HG02852 (cell line): ENCODE measurements around the gene SYTL1.

Source experiments
- ATAC-seq: cut with Tn5 transposase; IDR thresholded peaks from one replicate; pipeline ENCODE4 v1.9.1; 2021; ENCODE audit warnings: mild to moderate bottlenecking, moderate library complexity; ENCODE audit not compliant: unreplicated experiment

SYTL1 gene, protein sequence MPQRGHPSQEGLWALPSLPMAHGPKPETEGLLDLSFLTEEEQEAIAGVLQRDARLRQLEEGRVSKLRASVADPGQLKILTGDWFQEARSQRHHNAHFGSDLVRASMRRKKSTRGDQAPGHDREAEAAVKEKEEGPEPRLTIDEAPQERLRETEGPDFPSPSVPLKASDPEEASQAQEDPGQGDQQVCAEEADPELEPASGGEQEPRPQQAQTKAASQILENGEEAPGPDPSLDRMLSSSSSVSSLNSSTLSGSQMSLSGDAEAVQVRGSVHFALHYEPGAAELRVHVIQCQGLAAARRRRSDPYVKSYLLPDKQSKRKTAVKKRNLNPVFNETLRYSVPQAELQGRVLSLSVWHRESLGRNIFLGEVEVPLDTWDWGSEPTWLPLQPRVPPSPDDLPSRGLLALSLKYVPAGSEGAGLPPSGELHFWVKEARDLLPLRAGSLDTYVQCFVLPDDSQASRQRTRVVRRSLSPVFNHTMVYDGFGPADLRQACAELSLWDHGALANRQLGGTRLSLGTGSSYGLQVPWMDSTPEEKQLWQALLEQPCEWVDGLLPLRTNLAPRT

DNA sequence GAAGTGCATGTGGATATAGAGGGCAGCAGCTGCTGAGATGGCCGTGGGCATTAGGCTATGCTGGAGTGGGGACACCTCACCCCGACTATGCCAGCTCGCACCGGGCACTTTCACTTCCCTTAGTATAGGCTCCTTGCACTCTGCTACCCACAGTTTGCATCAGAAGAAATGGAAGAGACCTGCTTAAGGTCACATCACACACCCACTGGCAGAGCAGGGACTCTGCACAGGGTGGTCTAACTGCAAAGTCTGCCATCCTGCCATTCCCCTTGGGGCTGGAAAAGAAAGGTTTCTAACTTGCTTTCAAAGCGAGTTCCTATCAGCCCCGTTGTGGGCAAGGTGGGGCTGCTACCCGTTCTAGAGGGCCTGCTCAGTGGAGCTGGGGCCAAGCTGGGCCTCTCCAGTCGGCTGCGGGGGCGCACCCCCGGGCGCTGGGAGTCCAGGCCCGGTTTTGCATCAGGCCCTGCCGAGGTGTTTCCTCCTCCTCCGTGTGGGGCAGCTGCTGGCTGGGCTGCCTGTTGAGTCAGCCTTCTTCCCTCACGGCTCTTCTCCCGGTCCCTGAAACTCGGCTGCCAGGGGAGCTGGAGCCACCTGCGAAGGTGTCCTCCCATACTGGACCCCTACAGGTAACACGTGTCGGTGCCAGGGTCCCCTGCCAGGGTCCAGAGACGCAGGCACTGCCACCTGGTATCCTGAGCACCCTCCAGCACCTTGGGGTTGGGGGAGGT lies at the start of gene SYTL1:
SYTL1 (plus strand) TSS at position 498 of the 728 bp plus-strand sequence. CDS start 3,313 bp downstream, outside the sequence.
- no peak for ATAC-seq

DNA sequence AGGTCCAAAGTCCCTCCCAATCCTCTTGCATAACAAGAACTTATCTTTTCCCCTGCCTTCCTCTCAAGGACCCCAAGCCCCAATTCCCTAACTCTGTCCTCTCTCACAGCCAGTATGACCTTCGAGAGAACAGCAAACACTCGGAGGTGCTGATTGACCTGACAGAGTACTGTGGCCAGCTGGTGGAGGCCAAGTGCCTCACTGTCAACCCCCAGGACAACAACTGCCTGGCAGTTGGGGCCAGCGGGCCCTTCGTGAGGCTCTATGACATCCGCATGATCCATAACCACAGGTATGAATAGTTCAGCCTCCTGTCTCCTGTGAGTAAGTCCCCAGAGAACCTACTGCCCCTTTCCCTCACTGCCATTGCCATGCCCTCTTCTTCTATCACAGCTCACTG lies 49.7 kb upstream of the SYTL1 start:
- ATAC-seq, result no peak

DNA sequence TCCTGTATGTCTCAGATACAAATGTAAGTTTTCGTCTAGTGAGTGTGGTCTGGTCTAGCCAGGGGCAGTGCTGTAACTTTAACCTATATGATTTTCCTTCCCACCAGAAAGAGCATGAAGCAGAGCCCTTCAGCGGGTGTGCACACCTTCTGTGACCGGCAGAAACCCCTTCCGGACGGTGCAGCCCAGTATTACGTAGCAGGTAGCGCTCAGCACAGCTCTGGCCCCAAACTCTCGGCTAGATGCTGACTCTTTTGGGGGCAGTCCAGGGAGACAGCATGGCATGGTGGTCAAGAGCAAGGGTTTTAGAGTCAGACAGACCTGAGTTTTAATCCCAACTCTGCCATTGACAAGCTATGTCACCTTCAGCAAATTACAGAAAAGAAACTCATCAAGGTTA lies 47.9 kb upstream of the SYTL1 start:
- no peak for ATAC-seq

DNA sequence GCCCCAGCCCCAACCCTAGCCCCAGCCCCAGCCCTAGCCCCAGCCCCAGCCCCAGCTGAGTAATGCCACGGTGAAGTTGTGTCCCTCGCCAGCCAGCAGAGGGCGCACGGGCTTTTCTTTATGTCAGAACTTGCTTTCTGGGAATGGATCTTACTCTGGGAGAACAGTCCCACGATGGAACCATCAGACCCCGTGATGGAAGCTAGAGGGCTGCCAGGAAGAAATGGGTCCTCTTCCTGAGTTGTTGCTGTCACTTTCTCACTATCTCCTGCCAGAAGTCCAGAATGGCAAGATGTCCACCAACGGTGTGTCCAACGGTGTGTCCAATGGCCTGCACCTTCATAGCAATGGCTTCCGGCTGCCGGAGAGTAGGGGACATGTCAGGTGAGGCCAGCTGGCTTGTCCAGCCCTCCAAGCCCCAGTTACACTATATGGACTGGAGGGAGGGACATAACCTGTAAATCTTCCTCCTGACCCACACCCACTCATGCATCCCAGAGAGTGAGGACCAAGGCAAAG lies 45.0 kb upstream of the SYTL1 start:
- ATAC-seq, result no peak

DNA sequence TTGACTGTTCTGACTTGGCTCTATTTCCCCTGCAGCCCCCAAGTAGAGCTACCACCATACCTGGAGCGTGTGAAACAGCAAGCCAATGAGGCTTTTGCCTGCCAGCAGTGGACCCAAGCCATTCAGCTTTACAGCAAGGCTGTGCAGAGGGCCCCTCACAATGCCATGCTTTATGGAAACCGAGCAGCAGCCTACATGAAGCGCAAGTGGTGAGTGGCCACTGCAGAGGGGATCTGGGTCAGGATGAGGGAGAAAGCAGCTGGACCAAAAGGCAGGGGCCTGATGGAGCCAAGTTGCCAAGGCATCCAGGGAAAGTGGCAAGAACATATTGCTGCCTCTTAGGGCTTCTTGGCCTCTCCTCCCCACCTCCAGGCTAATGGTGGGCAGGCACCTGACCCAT lies 43.9 kb upstream of the SYTL1 start:
- no peak for ATAC-seq

DNA sequence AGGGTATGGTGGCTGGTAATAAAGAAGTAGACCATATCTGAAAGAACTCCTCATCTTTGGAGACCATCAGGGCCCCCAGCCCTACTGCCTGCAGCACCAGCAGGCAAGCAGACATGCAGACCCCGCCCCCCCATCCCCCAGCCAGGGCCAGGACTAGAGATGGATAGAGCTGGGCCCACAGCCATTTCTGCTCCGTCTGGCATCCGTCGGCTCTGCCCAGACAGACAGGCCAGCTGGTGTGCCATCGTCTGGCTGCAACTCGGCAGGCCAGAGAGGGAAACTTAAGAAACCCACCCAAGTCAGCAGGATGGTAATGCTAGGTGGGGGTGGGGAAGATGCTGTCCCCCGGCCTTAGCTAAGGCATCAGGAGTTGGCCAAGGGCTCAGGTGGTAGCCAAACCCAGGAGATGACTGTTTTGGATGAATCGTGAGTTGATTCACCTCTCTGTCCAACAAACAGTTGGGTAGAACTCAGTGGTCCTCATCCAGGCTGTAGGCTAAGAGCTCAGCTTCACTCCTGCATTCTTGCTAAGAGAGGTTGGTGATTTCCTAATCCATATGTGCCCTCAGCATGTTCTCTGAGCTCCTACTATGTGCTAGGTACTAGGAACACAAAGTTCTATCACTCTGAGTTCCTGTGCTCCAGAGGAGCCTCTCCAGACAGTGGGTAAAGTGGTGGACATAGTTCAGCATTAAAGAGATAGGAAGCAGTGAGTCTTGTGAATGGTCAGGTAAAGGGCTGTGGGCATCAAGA lies 43.0 kb upstream of the SYTL1 start:
- ATAC-seq, result no peak

DNA sequence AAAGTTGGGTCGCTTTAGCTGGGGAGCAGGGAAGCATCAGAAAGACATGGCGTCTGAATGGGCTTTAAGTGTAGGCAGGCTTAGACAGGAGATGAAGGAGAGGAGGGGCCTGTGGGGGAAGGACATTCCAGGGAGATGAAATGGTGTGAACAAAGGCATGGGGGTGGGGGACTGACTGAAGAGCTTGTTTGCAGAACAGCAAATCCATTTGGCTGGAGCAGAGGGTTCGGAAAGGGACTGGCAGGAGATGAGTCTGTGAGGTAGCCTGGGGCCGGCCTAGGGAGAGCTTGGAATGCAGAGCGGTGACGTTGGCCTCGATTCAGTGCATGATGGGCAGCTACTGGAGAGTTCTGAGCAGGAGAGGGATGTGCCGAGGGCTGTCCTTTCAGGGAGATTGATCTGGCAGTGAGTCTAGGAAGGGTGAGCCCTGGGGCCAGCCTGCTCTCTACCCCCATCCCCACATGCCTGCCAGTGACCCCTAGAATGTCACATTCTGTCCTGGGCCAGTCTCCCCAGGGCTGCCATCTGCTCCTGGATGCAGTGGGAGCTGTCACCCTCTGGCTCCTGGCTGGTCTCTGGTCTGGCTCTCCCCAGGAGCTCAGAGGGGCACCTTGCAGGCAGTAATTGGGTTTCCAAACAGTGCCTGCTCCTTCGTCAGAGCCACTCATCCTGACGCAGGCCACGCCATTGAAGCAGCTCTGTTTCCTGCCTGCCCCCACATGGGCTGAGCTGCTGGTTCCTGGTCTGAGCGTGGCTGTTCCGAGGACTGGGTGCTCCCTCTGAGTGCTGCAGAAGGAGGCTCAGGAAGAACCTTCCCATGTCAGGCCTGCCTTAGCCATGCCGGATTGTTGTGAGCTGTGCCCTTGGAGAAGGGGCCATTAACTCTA lies 42.2 kb upstream of the SYTL1 start:
- ATAC-seq, result no peak

DNA sequence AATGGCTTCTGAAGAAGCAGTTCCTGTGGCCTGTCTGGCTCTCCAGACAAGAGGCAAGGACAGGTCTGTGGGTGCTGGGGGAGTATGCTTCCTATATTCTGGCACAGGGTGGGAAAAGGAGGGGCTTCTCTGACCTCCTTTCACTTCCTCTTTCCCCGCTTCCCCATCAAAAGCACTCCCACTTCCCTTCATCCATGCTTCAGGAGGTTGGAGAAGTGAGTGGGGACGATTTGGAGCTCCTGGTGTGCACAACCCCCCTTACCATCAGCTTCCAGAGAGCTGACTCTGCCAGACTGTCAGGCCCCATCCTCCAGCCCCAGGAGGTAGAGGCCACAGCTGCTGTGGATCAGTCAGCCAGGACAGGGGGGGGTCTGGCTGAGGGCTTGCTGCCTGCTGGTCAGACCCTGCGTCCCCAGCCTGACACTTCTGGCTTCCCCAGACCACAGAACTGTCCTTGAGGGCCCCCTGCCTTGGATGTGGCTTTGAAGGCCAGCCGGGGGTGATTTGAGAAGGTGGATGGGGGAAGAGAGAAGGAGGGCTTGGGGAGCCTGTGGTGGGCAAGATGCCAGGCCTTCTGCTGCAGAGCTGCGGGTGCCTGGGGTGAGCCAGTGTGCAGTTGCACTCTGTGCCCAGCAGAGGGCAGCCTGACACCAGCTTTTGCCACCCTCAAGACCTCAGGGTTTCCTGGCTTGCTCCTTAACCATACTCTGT lies 41.3 kb upstream of the SYTL1 start:
- peak; percentile 48 for ATAC-seq

DNA sequence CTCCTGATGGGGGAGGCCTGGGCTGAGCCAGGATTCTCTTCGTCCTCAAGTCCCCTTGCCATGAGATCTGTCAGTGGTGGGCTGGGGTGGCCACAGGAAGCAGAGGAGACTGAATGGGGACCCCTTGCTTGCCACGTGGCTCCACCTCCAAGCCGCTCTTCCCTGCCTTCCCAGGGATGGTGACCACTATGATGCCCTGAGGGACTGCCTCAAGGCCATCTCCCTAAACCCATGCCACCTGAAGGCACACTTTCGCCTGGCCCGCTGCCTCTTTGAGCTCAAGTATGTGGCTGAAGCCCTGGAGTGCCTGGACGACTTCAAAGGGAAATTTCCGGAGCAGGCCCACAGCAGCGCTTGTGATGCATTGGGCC lies 40.8 kb upstream of the SYTL1 start:
- no peak for ATAC-seq

DNA sequence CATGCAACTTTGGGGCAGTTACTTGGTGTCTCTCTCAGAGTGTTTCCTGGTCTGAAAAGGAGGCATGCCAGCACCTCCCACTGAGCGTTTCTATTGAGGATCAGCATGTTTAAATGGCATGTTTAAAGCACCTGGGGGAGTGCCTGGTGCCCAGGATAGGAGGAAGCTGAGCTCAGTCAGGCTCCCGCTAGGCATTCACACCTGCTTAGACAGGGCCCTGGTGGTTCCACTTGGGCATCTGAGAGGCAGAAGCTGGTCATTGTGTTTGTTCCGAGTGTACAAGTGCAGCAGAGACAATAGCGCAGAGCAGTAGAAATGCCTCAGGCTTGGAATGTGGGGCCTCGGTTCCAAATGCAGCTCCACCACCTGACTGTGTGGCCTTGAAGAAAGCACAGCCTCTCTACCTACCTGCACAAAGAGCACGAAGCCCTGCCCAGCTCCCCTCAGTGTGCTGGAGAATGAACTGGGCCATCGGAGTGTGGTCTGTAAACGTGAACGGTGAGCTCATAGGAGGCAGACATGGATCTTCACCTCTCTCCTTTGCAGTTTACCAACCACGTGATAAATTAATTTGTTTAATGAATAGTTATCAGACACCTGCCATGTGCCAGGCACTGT lies 40.1 kb upstream of the SYTL1 start:
- no peak for ATAC-seq

DNA sequence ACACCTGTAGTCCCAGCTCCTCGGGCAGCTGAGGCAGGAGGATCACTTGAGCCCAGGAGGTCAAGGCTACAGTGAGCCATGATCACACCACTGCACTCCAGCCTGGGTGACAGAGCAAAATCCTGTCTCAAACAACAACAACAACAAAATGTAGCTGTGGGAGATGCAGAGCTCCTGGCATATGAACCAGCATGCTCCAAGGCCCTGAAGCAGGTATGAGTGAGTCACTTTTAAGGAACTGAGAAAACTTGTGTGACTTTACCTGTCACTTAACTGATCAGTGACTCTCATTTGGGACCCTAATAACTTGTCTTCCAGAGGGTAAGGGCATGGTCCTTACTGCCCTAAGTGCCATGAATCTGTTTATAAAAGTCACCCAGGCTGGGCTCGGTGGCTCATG lies 39.2 kb upstream of the SYTL1 start:
- ATAC-seq, result no peak

DNA sequence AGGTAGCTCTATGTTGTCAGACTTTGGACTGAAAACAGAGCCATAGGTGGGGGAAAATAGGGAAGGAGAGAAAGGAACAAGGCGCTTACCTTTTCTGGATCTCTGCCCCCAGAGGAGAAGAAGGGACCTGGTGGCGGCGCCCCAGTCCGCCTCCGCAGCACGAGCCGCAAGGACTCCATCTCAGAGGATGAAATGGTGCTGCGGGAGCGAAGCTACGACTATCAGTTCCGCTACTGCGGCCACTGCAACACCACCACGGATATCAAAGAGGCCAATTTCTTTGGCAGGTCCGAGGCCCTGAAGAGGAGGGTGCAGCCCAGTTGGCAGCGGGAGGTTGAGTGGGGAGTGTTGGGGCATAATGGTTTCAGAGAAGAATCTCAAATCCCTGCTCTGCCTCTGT lies 38.3 kb upstream of the SYTL1 start:
- no peak for ATAC-seq

DNA sequence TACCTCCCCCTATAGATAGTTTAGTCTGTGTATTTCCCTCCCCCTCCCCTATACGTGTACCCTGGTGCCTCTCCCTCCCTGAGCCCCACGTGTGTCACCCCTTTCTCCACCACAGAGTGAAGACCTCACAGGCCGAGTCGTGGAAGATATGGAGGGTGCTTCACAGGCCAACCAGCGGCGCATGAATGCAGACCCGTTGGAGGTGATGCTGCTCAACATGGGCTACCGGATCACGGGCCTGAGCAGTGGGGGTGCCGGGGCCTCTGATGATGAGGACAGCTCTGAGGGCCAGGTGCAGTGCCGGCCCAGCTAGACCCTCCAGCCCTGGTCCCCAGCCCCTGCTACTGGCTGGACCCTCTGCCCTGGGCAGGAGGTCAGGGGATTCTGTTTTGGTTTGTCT lies 35.8 kb upstream of the SYTL1 start:
- no peak for ATAC-seq

DNA sequence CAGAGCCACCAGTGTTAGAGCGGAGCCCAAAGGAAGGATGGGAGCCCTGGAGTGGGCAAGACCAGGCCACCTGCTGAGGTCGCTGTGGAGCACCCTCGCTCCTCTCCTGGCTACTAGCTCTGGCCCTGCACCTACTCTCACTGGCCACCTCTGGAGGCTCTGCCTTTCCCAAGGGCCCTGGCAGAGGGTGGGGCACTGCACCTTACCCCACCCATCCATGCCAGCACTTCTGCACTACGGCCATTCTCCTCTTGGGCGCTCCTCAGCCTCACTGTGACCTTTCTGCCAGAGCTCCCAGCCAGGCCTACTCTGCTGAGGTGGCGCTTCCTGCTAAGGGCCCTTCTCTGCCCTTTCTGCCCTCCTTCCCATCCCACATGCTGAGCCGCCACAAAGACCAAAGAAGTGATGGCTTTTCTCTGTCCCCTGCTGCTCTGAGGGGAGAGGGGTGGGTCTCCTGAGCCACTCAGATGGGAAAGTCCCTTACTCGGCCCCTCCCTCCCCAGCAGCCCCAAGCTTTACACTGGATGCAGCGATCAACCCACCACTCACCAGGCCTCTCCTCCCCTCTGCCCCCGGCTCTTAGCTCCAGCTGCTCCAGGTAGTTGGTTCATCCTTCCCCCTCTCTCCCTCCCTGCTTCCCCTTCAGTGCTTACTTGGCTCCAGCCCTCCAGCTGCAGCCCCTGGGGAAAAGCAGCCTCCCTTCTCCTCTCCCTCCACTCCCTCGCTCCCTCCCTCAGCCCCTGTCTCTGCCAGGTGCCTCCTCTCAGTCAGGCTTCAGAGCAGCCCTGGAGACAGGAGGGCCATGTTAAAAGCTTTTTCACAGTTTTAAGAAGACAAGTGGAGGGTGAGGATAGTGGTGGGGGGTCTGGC lies 34.7 kb upstream of the SYTL1 start:
- ATAC-seq, result no peak

DNA sequence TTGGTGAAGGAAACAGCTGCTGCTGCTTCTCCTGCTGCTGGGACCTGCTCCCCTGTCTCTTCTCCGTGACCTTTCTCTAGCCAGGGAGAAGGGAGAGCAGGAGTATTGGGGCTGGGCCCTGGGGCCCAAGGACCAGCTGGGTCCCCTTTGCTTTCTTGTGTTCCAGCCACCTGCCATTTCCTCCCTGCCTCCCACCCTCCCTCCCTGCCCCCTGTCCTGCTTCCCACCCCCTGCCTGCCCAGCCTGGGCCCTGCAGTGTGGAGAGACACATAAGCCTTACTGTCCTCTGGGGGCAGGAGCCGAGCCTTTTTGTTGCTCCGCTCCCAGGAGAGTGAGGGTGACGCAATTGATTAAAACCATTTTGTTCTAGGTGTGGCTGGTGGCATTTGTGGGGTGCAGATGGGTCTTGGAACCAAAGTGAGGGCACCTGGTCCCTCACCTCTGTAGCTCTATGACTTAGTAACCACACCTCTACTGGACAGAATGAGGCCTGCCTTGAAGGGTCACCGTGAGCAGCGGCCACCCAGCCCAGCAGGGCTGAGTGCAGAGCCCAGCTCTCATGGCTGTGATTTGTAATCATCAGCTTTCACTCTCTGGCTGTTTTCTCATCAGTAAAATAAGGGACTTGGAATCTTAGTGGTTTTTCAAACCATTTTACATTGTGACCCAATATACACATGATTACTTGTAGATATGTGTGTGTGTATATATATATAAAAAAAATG lies 33.8 kb upstream of the SYTL1 start:
- no peak for ATAC-seq

DNA sequence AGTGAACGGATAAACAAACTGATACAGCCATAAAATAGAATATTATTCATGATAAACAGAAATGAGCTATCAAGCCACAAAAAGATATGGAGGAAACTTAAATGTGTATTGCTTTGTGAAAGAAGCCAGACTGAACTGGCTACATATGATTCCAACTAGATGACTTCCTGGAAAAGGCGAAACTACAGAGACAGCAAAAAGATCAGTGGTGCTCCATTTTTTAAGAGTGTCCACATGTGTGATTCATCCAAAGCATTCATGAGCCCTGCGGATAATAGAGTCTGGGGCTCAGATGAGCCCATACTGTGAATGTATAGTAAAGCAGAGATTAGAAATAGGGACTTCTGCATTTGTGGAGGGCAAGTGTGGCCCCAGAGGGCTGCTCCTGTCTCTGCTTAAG lies 27.7 kb upstream of the SYTL1 start:
- ATAC-seq, result no peak

DNA sequence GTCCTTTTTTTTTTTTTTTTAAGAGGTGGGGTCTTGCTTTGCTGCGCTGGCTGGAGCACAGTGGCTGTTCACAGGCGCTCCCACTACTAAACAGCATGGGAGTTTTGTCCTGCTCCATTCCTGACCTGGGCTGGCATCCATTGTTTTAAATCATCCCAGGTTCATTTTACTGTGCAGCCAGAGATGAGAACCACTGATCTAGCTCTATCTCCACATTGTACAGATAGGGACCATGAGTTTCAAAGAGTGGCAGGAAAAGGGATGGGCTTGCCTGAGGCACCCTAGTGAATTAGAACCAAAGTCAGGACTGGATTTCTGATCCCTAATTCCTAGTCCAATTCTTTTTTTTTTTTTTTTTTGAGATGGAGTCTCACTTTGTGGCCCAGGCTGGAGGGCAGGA lies 27.1 kb upstream of the SYTL1 start:
- ATAC-seq, result no peak

DNA sequence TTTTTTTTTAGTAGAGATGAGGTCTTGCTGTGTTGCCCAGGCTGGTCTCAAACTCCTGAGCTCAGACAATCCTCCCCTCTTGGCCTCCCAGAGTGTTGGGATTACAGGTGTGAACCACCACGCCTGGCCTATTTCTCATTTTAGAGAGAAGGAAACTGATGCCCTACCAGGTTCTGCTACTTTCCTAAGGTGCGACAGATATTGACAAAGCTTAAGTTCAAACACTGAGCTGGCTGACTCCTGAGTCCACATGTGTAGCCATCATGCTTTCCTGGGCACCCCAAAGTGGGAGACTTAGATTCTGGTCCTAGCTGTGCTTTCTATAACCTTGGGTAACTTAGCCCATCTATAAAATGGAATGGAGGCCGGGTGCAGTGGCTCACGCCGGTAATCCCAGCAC lies 25.0 kb upstream of the SYTL1 start:
- ATAC-seq, result no peak
